H1 (cell line): ENCODE results near the gene IL31. TPM values are rescaled to one million over a fixed set of nuclear protein-coding genes. Genes with fewer than 3 reads are reported as not detected.

Experiments used
- CTCF ChIA-PET: fragments of 300-600 bp; sonication (Branson Sonifier 250); formaldehyde crosslinking; loops from one replicate; lab custom pipeline; 2021; ENCODE audit not compliant: partially characterized antibody; lab: Charles Lee
- POLR2A ChIA-PET: fragments of 300-600 bp; sonication (Branson Sonifier 250); formaldehyde crosslinking; loops from one replicate; lab custom pipeline; 2021; ENCODE audit warnings: inconsistent platforms; ENCODE audit not compliant: partially characterized antibody; lab: Charles Lee
- DNase-seq, 2 experiments: peaks; one replicate each; pipeline versions ENCODE4 v3.0.0 to v3.0.0-alpha.2; 2010 to 2022; ENCODE audit warnings: low spot score in 2 of 2, low read depth in 1 of 2, mixed read lengths in 1 of 2
- FAIRE-seq: peaks from 2 replicates; lab custom pipeline; 2011; peaks lifted over from hg19 to GRCh38; lab: Jason Lieb, UNC
- H2AFZ ChIP-seq: 2 replicates; pipeline ENCODE4 v1.8.1; 2012; ENCODE audit warnings: low read length, inconsistent platforms
- H2AK5ac ChIP-seq: 2 replicates; pipeline ENCODE4 v1.6.1; 2013; ENCODE audit warnings: low read depth, low read length
- H2BK120ac ChIP-seq: replicated peaks from 2 replicates; pipeline ENCODE3; 2013; ENCODE audit warnings: low read depth, low read length, inconsistent platforms
- H2BK12ac ChIP-seq: 2 replicates; pipeline ENCODE4 v1.6.1; 2013; ENCODE audit warnings: low read depth, low read length
- H2BK15ac ChIP-seq: 2 replicates; pipeline ENCODE4 v1.6.1; 2013; ENCODE audit warnings: low read length
- H2BK20ac ChIP-seq: 2 replicates; pipeline ENCODE4 v1.6.1; 2013; ENCODE audit warnings: low read length
- H2BK5ac ChIP-seq: 2 replicates; pipeline ENCODE4 v1.6.1; 2013; ENCODE audit warnings: low read depth, low read length
- H3K14ac ChIP-seq: 2 replicates; pipeline ENCODE4 v1.6.1; 2013; ENCODE audit warnings: inconsistent platforms; ENCODE audit not compliant: insufficient read length
- H3K18ac ChIP-seq: 2 replicates; pipeline ENCODE4 v1.6.1; 2013; ENCODE audit warnings: low read length; ENCODE audit errors: extremely low read depth
- H3K23ac ChIP-seq: 2 replicates; pipeline ENCODE4 v1.6.1; 2013; ENCODE audit warnings: inconsistent platforms; ENCODE audit not compliant: insufficient read length
- H3K23me2 ChIP-seq: 2 replicates; pipeline ENCODE4 v1.6.1; 2013; ENCODE audit warnings: low read depth, low read length
- H3K27ac ChIP-seq: 2 replicates; pipeline ENCODE4 v1.6.1; 2011; ENCODE audit warnings: low read depth, low read length, inconsistent platforms
- H3K27me3 ChIP-seq, 4 experiments: replicated peaks in 1 of 4; 1 replicate in 1 of 4; 2 replicates in 3 of 4; pipeline versions ENCODE4 v1.6.1 to v1.8.1; 2011 to 2013; ENCODE audit warnings: low read length in 3 of 4, mild to moderate bottlenecking in 3 of 4, inconsistent platforms in 2 of 4, mixed read lengths in 2 of 4, moderate library complexity in 1 of 4; ENCODE audit not compliant: control insufficient read depth in 3 of 4, insufficient read depth in 3 of 4; ENCODE audit errors: extremely low read depth in 1 of 4
- H3K36me3 ChIP-seq, 4 experiments: 2 replicates each; pipeline versions ENCODE4 v1.6.1 to v1.8.1; 2011 to 2013; ENCODE audit warnings: mild to moderate bottlenecking in 4 of 4, low read length in 3 of 4, moderate library complexity in 2 of 4, control low read depth in 1 of 4, inconsistent platforms in 1 of 4; ENCODE audit not compliant: insufficient read depth in 4 of 4, control insufficient read depth in 2 of 4
- H3K4ac ChIP-seq: replicated peaks from 2 replicates; pipeline ENCODE3; 2013; ENCODE audit warnings: low read length, low read depth, mixed read lengths, inconsistent platforms; ENCODE audit not compliant: insufficient read length
- H3K4me1 ChIP-seq, 4 experiments: replicated peaks in 1 of 4; 1 replicate in 1 of 4; 2 replicates in 3 of 4; pipeline versions ENCODE4 v1.6.1 to v1.8.1; 2011 to 2013; ENCODE audit warnings: low read length in 3 of 4, inconsistent platforms in 2 of 4, mixed read lengths in 1 of 4; ENCODE audit not compliant: insufficient read depth in 4 of 4, control insufficient read depth in 3 of 4
- H3K4me2 ChIP-seq, 2 experiments: 2 replicates each; pipeline versions ENCODE4 v1.6.1 to v1.8.1; 2011 to 2013; ENCODE audit warnings: low read depth in 2 of 2, low read length in 2 of 2, control low read depth in 1 of 2, inconsistent platforms in 1 of 2, mild to moderate bottlenecking in 1 of 2; ENCODE audit not compliant: insufficient read depth in 1 of 2
- H3K4me3 ChIP-seq, 4 experiments: fragments of 200-600, 300-600 bp in 1 of 4; sonication (generic), shearing (Covaris generic), sonication (Bioruptor Twin) in 1 of 4; 2 replicates each; pipeline versions ENCODE4 v1.5.1 to v1.8.1; 2011 to 2016; ENCODE audit warnings: low read length in 4 of 4, low read depth in 3 of 4, control low read depth in 2 of 4, inconsistent platforms in 2 of 4, mild to moderate bottlenecking in 2 of 4, mixed read lengths in 1 of 4, moderate library complexity in 1 of 4; ENCODE audit not compliant: insufficient read depth in 2 of 4; ENCODE audit errors: extremely low read depth in 1 of 4
- H3K56ac ChIP-seq: replicated peaks from 2 replicates; pipeline ENCODE3; 2013; ENCODE audit warnings: low read depth, mild to moderate bottlenecking, mixed read lengths, low read length, inconsistent platforms; ENCODE audit not compliant: insufficient read length
- H3K79me1 ChIP-seq: 2 replicates; pipeline ENCODE4 v1.6.1; 2013; ENCODE audit warnings: low read depth, low read length, control low read depth
- H3K79me2 ChIP-seq, 2 experiments: 2 replicates each; pipeline versions ENCODE4 v1.6.1 to v1.8.1; 2012 to 2013; ENCODE audit warnings: low read length in 2 of 2, mild to moderate bottlenecking in 2 of 2, inconsistent platforms in 1 of 2; ENCODE audit not compliant: insufficient read depth in 2 of 2, control insufficient read depth in 1 of 2
- H3K9ac ChIP-seq, 4 experiments: replicated peaks in 1 of 4; 1 replicate in 1 of 4; 2 replicates in 3 of 4; pipeline versions ENCODE4 v1.6.1 to v1.8.1; 2011 to 2013; ENCODE audit warnings: low read depth in 3 of 4, low read length in 3 of 4, control low read depth in 2 of 4, mild to moderate bottlenecking in 2 of 4, moderate library complexity in 2 of 4, inconsistent platforms in 1 of 4; ENCODE audit errors: extremely low read depth in 1 of 4
- H3K9me3 ChIP-seq, 2 experiments: 2 replicates each; pipeline versions ENCODE4 v1.6.1 to v1.8.1; 2012 to 2013; ENCODE audit warnings: mild to moderate bottlenecking in 2 of 2, moderate library complexity in 2 of 2, control low read depth in 1 of 2, inconsistent platforms in 1 of 2, low read depth in 1 of 2, low read length in 1 of 2, mixed read lengths in 1 of 2; ENCODE audit not compliant: insufficient read depth in 2 of 2
- H4K20me1 ChIP-seq, 2 experiments: replicated peaks in 1 of 2; 2 replicates each; pipeline versions ENCODE3 to v1.8.1; 2011 to 2013; ENCODE audit warnings: inconsistent platforms in 2 of 2, low read length in 2 of 2, mild to moderate bottlenecking in 1 of 2; ENCODE audit not compliant: insufficient read depth in 2 of 2, control insufficient read depth in 1 of 2
- H4K5ac ChIP-seq: 2 replicates; pipeline ENCODE4 v1.6.1; 2013; ENCODE audit warnings: low read length, low read depth, mixed read lengths, inconsistent platforms; ENCODE audit not compliant: insufficient read length
- H4K8ac ChIP-seq: 2 replicates; pipeline ENCODE4 v1.8.0; 2013; ENCODE audit warnings: mild to moderate bottlenecking, moderate library complexity, low read length, inconsistent platforms; ENCODE audit not compliant: insufficient read depth; ENCODE audit errors: extremely low read depth
- H4K91ac ChIP-seq: replicated peaks from 2 replicates; pipeline ENCODE3; 2013; ENCODE audit warnings: low read length, mixed read lengths, inconsistent platforms; ENCODE audit not compliant: insufficient read length
- ATF2 ChIP-seq: IDR thresholded peaks from 2 replicates; pipeline ENCODE4 v1.6.1; 2012; ENCODE audit warnings: low read length, inconsistent platforms
- CBX5 ChIP-seq: fragments of 300-800, 300-1000 bp; sonication (generic); IDR thresholded peaks from 2 replicates; pipeline ENCODE4 v1.7.1; 2016; ENCODE audit warnings: antibody characterized with exemption, low read length, low read depth
- CBX8 ChIP-seq: fragments of 300-800, 300-1000 bp; sonication (generic); IDR thresholded peaks from 2 replicates; pipeline ENCODE4 v1.7.1; 2016; ENCODE audit warnings: low read depth, low read length, borderline replicate concordance
- EGR1 ChIP-seq: IDR thresholded peaks from 2 replicates; pipeline ENCODE4 v1.6.1; 2011; ENCODE audit warnings: low read depth, low read length, borderline replicate concordance
- FOSL1 ChIP-seq: IDR thresholded peaks from 2 replicates; pipeline ENCODE4 v1.6.1; 2011; ENCODE audit warnings: mild to moderate bottlenecking, low read depth, low read length, moderate library complexity; ENCODE audit not compliant: insufficient read depth
- KDM1A ChIP-seq: fragments of 200-600, 300-600 bp; sonication (generic); IDR thresholded peaks from 2 replicates; pipeline ENCODE4 v1.7.1; 2016; ENCODE audit warnings: mild to moderate bottlenecking, low read length, borderline replicate concordance
- POU5F1 ChIP-seq: IDR thresholded peaks from 2 replicates; pipeline ENCODE4 v1.6.1; 2011; ENCODE audit warnings: low read depth, mild to moderate bottlenecking, low read length, moderate library complexity
- RNF2 ChIP-seq: fragments of 200-900, 300-1000 bp; sonication (generic); IDR thresholded peaks from 2 replicates; pipeline ENCODE4 v1.7.1; 2016; ENCODE audit warnings: borderline replicate concordance, low read depth, mild to moderate bottlenecking, antibody characterized with exemption, low read length; ENCODE audit not compliant: poor library complexity, severe bottlenecking; ENCODE audit errors: missing control alignments
- RXRA ChIP-seq: IDR thresholded peaks from 2 replicates; pipeline ENCODE4 v1.6.1; 2011; ENCODE audit warnings: low read depth, mild to moderate bottlenecking, low read length, moderate library complexity; ENCODE audit not compliant: insufficient read depth
- SUZ12 ChIP-seq: fragments of 200-600 bp; sonication (generic); IDR thresholded peaks from 2 replicates; pipeline ENCODE4 v1.6.1; 2012; ENCODE audit warnings: mild to moderate bottlenecking, inconsistent platforms, low read length, moderate library complexity, mixed read lengths
- WGBS, 2 experiments: shearing (Covaris generic) in 1 of 2; methylation state at CpG; one replicate each; pipeline versions ENCODE4 v1.1.6 to v1.1.7; 2013 to 2015; ENCODE audit warnings: low lambda C conversion rate in 2 of 2, mixed read lengths in 2 of 2, inconsistent platforms in 1 of 2, low coverage in 1 of 2, missing lambda C conversion rate in 1 of 2; ENCODE audit not compliant: insufficient replicate concordance in 2 of 2, insufficient coverage in 1 of 2, insufficient read length in 1 of 2; ENCODE audit errors: extremely low coverage in 1 of 2, missing lambda C conversion rate in 1 of 2; 5-methylcytosine and 5-hydroxymethylcytosine counted together
- polyA plus RNA-seq, 7 experiments: library from polyadenylated mRNA; depleted of rRNA in 3 of 7; stranded (reverse) in 5 of 7; unstranded in 2 of 7; fragments of >200 nt in 5 of 7; fragments of 200-250 nt in 2 of 7; gene quantifications; 1 replicate in 5 of 7; 2 replicates in 1 of 7; 4 replicates in 1 of 7; pipeline versions ENCODE4 v1.2.1 to v1.2.3, GENCODE V29; 2011 to 2013; ENCODE audit warnings: missing spikeins in 2 of 7, mixed read lengths in 2 of 7
- total RNA-seq: library from RNA; stranded (reverse); fragmentation: NEBNext Ultra II Directional; extraction: Animal tissue kit (Norgen Biotek cat#: 25700); gene quantifications from 2 replicates; pipeline ENCODE4 v1.2.1, GENCODE V29; 2021
- TF ChIP-seq, protein P1 (sequence below): IDR thresholded peaks from 2 replicates; pipeline ENCODE4 v1.6.1; 2012; ENCODE audit warnings: inconsistent platforms

Gene IL31
- total and polyA plus RNA-seq, 2 of the 8 experiments (the other 6 are each of a cell fraction or from before 2014, with no cell fraction given), result not detected

DNA sequence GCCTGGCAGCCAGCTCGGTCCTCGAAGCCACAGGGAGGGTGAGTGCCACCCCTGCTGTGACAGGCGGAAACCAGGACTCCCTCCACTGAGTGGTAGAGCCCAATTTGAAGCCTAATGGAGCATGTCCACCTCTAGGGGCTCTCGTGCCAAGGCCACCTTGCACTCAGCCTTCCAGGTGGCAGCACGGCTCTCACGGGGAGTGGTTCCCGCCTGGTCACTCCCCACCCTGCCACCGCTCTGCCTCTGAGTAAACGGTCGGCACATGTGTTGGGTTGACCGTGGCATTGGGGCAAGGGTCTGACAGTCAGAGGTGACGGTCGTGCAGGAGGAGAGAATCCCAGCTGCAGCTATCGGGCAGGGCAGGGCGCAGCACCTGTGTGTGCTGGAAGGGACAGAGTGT is 34.8 kb downstream of the IL31 start:
- no peak overlapping the region for H2BK20ac ChIP-seq
- no peak overlapping the region for H3K18ac ChIP-seq
- no peak overlapping the region for H3K14ac ChIP-seq
- no peaks in the 10 kb centered on the region for H4K20me1 ChIP-seq
- H3K27me3 ChIP-seq, result no peaks in the 10 kb centered on the region; a peak in 1 of 7 replicates
- H3K79me1 ChIP-seq, result no peaks in the 10 kb centered on the region
- ChIA-PET POLR2A (interaction anchor here (1.4 to 2.5 kb wide), 3 partner anchors 8 to 73 kb away, joined by 3 to 6 read pairs (median 5); no protein-coding TSS in a partner anchor), CTCF (interaction anchor here (1.0 to 3.2 kb wide), 5 partner anchors 9 to 52 kb away, joined by 3 to 29 read pairs (median 5); no protein-coding TSS in a partner anchor)
- no peaks in the 10 kb centered on the region for H3K23me2 ChIP-seq
- peaks cover 23 to 30% of the 10 kb centered on the region in 2 experiments for H3K9me3 ChIP-seq
- H3K4me2 ChIP-seq, result no peak overlapping the region
- no peak overlapping the region for H3K23ac ChIP-seq
- H2BK120ac ChIP-seq, result no peak overlapping the region
- DNase-seq (no peak), FAIRE-seq (no peak)
- H3K4me3 ChIP-seq, result no peak overlapping the region
- no peak overlapping the region for H3K27ac ChIP-seq
- H2BK12ac ChIP-seq, result no peak overlapping the region
- H4K8ac ChIP-seq, result no peak overlapping the region
- no peak overlapping the region for H3K4ac ChIP-seq
- H2AK5ac ChIP-seq, result no peak overlapping the region
- H3K56ac ChIP-seq, result no peak overlapping the region
- 91% methylated on average over 15 of the region's 15 CpGs; no CpG with 5 or more reads in 1 of the 2 experiments for WGBS, 2 experiments
- H3K9ac ChIP-seq, result no peak overlapping the region
- no peak overlapping the region for H2BK15ac ChIP-seq
- no peak overlapping the region for H2AFZ ChIP-seq
- no peak overlapping the region for H2BK5ac ChIP-seq
- no peaks in the 10 kb centered on the region for H3K79me2 ChIP-seq
- peaks cover 0 to 8% (median 3%) of the 10 kb centered on the region in 4 experiments; a peak in 5 of 7 replicates for H3K4me1 ChIP-seq
- no peak overlapping the region for H4K91ac ChIP-seq
- H3K36me3 ChIP-seq, result peaks cover 2 to 25% (median 15%) of the 10 kb centered on the region in 4 experiments; a peak in 6 of 8 replicates
- H4K5ac ChIP-seq, result no peak overlapping the region
- TF ChIP-seq FOSL1 (no peak), CBX8 (no peak), POU5F1 (no peak), CBX5 (no peak), KDM1A (no peak), ATF2 (no peak), RNF2 (no peak), SUZ12 (no peak), RXRA (no peak), EGR1 (no peak)
- TF ChIP-seq, protein P1, sequence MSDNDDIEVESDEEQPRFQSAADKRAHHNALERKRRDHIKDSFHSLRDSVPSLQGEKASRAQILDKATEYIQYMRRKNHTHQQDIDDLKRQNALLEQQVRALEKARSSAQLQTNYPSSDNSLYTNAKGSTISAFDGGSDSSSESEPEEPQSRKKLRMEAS, result no peak
